Measurements from ENCODE around the gene ING3. TPM values are rescaled to one million over a fixed set of nuclear protein-coding genes. Genes with fewer than 3 reads are reported as not detected.

ING3 gene
- total and polyA plus RNA-seq, 12 donors, result 6.0 to 18.1 (median 13.5) TPM

- intact Hi-C loops (cut with DNase I), result loop anchor here in 1 of 10 donors (10.0 kb wide), 1 partner anchor 48 kb away; no protein-coding TSS in a partner anchor
- peaks cover 0 to 3% (median 0%) of the 10 kb centered on the region in 7 donors for H3K27me3 ChIP-seq
- no peaks in the 10 kb centered on the region for H3K9me3 ChIP-seq
- DNase-seq (peak in 1 of 2 donors; percentile 92), ATAC-seq (peak; percentile 49 to 78 (median 62))
- peak overlapping the region in 8 of 10 donors; percentile 3 to 70 (median 40) for H3K27ac ChIP-seq
- TF ChIP-seq CTCF (IDR thresholded peaks at IDR 0.05), result no peak
- peaks cover under 1 to 99% (median 88%) of the 10 kb centered on the region in 9 donors for H3K4me1 ChIP-seq
- no peaks in the 10 kb centered on the region for H3K36me3 ChIP-seq
- WGBS, 2 donors, result 88 to 97% methylated on average over 2 of the region's 2 CpGs
- no peak overlapping the region for H3K4me3 ChIP-seq
Measured at GRCh38 chr7:120996333-120996987, 45.9 kb downstream of the ING3 start.

- Histone ChIP-seq H3K9me3 (no peaks in the 10 kb centered on the region), H3K36me3 (no peaks in the 10 kb centered on the region), H3K27me3 (no peaks in the 10 kb centered on the region), H3K27ac (peak overlapping the region in 7 of 10 donors; percentile 3 to 70 (median 43)), H3K4me3 (no peak overlapping the region), H3K4me1 (peaks cover 3 to 99% (median 88%) of the 10 kb centered on the region in 9 donors)
- ATAC-seq (no peak), DNase-seq (no peak)
- TF ChIP-seq CTCF (IDR thresholded peaks at IDR 0.05), result no peak
- intact Hi-C loops (cut with DNase I), result loop anchor here in 1 of 10 donors (10.0 kb wide), 1 partner anchor 48 kb away; no protein-coding TSS in a partner anchor
Measured at GRCh38 chr7:120996988-120997345, 46.4 kb downstream of the ING3 start.

- peaks cover 5 to 96% (median 88%) of the 10 kb centered on the region in 9 donors for H3K4me1 ChIP-seq
- no peaks in the 10 kb centered on the region for H3K27me3 ChIP-seq
- intact Hi-C loops (cut with DNase I), result loop anchor here in 1 of 10 donors (10.0 kb wide), 1 partner anchor 47 kb away; no protein-coding TSS in a partner anchor
- H3K36me3 ChIP-seq, result no peaks in the 10 kb centered on the region
- no peak for TF ChIP-seq CTCF (IDR thresholded peaks at IDR 0.05)
- H3K4me3 ChIP-seq, result no peak overlapping the region
- no peak for ATAC-seq
- H3K27ac ChIP-seq, result peak overlapping the region in 5 of 10 donors; percentile 2 to 70 (median 40)
- H3K9me3 ChIP-seq, result no peaks in the 10 kb centered on the region
- DNase-seq, result no peak
- WGBS, 2 donors, result 86 to 93% methylated on average over 7 of the region's 7 CpGs
Measured at GRCh38 chr7:120997882-120998474, 47.4 kb downstream of the ING3 start.

GRCh38 chr7:120998520-120998919, 47.9 kb downstream of the ING3 start:
- Histone ChIP-seq H3K27ac (peak overlapping the region in 4 of 10 donors; percentile 2 to 70 (median 52)), H3K4me3 (no peak overlapping the region), H3K27me3 (no peaks in the 10 kb centered on the region), H3K9me3 (no peaks in the 10 kb centered on the region), H3K36me3 (no peaks in the 10 kb centered on the region), H3K4me1 (peaks cover 5 to 96% (median 86%) of the 10 kb centered on the region in 9 donors)
- intact Hi-C loops (cut with DNase I), result loop anchor here in 1 of 10 donors (10.0 kb wide), 1 partner anchor 46 kb away; no protein-coding TSS in a partner anchor
- DNase-seq (no peak), ATAC-seq (no peak)
- WGBS, 2 donors, result 53 to 59% methylated on average over 1 of the region's 1 CpG
- TF ChIP-seq CTCF (IDR thresholded peaks at IDR 0.05), result no peak
